ENCODE results near the gene SSX4.
"Not testable (repeated sequence)": the region's sequence is repeated elsewhere in the genome, so short reads cannot be mapped to it uniquely, and the experiment has no call there.

SSX4 gene, protein sequence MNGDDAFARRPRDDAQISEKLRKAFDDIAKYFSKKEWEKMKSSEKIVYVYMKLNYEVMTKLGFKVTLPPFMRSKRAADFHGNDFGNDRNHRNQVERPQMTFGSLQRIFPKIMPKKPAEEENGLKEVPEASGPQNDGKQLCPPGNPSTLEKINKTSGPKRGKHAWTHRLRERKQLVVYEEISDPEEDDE

DNA sequence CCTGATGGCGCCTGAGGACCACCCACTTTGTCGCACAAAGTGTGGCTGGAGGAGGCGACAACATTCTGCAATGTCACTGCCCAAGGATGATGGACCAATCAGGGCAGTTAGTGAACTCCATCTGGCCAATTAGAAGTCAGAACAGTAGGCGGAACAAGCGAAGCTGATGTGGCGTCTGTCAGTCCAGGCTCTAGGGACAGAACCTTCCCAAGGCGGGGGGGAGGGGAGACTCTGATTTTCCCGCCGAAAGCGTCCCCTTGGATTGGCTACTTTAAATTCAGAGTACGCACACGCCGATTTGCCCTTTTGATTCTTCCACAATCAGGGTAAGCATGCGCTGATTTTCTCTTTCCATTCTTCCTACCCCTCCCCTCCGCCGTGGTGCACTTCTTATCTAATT lies at the start of gene SSX4:
SSX4 (plus strand) TSS at position 301 of the 400 bp plus-strand sequence. CDS start 515 bp downstream, outside the sequence.
- DNase-seq: not testable (repeated sequence)

DNA sequence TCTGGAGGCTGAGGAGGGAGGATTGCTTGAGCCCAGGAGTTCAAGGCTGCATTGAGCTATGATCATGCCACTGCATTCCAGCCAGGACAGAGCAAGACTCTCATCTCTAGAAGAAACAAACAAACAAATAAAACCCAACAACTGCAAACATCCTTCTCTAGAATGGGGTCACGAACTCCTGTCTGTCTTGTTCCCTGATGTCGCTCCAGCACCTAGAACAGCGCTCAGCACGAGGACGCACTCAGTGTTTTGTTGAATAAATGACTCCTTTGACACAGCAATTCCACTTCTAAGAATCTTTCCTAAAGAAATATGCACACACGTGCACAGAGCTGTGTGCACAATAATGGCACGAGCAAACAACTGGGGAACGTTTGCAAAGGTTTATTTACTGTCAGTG lies 37.3 kb upstream of the SSX4 start:
- DNase-seq: not testable (repeated sequence)

DNA sequence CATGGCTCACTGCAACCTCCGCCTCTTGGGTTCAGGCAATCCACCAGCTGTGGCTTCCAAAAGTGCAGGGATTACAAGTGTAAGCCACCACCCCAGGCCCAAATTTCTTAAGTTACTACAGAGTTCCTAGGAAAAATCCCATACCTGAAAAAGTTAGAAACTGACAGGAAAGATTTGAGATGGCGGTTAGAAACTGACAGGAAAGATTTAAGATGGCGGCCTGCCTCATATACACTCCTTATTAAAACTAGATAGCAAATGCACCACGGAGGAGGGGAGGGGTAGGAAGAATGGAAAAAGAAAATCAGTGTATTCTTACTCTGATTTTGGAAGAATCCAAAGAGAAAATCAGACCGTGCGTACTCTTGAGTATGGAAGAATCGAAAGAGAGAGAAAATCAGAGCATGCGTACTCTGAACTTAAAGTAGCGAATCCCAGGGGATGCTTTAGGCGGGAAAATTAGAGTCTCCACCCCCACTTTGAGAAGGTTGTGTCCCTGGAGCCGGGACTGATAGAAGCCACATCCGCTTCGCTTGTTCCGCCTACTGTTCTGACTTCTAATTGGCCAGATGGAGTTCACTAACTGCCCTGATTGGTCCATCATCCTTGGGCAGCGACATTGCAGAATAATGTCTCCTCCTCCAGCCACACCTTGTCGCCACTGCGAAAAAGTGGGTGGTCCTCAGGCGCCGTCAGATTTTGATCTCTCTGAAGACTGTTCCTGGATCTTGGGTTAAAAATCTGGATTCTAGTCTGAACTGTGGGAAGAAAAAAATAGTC lies 26.8 kb upstream of the SSX4 start, which contains the start of gene SSX3:
SSX3 (minus strand) TSS at position 389 of the 780 bp plus-strand sequence. CDS start 1,454 bp downstream, outside the sequence.
- DNase-seq: not testable (repeated sequence)

DNA sequence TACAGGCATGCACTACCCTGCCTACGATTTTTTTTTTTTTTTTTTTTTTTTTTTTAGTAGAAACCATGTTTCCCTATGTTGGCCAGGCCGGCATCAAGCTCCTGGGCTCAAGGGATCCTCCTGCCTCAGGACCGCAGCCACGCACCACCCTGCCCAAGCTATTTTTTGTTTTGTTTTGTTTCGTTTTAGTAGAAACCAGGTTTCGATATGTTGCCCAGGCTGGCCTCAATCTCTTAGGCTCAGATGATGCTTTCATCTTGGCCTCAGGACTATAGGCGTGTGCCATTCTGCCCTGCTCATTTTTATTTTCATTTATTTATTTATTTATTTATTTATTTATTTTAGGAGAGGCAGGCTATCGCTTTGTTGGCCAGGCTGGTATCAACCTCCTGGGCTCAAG lies 25.7 kb upstream of the SSX4 start:
- no peak for DNase-seq

DNA sequence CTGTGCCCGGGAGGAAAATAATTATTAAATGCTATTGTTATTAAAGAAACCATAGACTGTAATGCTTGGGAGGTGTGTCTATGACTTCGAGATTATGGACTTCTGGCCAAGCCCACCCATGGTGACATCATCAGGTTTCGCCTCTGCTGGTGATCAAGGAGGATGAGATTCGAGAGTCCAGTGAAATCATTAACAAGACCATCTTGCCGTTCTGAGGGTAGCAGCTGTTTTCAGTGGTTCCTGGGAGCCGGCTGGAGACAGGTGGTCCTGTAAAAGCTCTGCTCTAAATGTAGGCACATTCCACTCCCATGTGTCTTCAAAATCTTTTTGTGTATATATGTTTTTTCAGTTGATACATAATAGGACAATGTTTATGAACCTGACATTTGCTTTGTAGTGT lies 24.1 kb upstream of the SSX4 start:
- not testable (repeated sequence) for DNase-seq

DNA sequence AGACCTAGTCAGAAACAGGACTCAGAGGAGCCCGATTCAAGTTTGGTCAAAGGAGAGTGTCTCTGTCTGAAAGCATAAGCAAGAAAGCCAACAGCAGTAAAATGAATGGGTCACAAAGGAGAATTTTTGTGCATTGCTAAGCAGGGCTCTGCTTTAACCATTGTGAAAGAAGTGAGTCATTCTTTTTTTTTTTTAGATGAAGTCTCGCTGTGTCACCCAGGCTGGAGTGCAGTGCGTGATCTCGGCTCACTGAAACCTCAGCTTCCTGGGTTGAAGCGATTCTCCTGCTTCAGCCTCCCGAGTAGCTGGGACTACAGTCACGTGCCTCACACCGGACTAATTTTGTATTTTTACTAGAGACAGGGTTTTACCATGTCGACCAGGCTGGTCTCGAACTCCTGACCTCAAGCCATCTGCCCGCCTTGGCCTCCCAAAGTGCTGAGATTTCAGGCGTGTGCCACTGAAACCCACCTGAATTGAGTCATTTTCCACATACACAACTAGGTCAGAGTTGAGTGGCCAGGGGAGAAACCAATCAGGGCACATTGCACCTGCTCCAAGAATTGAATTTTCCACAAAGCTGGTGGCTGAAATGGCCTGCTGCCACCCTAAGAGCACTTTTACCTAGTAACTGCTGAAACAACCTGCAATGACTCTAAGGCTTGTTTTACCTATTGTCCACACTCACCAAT lies 15.5 kb upstream of the SSX4 start:
- not testable (repeated sequence) for DNase-seq

DNA sequence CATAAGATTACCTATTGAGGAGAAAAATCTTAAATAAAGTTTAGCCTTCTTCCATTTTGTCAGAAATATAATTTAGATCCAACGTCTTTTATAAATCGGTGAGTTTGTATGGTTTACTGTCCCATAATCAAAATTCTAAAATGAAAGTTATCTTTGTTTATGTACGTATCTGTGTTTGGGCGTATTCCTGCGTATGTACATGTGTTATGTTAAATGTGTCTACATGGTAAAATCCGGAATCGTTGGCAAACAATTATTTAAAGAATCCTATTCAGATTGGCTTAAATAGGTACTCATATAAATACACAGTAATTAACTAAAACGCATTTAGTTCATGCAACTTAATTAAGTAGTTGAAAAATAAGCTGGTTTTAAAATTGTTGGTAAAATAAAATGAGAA lies 12.9 kb upstream of the SSX4 start:
- not testable (repeated sequence) for DNase-seq

DNA sequence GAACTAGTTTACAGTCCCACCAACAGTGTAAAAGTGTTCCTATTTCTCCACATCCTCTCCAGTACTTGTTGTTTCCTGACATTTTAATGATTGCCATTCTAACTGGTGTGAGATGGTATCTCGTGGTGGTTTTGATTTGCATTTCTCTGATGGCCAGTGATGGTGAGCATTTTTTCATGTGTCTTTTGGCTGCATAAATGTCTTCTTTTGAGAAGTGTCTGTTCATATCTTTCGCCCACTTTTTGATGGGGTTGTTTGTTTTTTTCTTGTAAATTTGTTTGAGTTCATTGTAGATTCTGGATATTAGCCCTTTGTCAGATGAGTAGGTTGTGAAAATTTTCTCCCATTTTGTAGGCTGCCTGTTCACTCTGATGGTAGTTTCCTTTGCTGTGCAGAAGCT lies 13.6 kb downstream of the SSX4 start:
- not testable (repeated sequence) for DNase-seq

DNA sequence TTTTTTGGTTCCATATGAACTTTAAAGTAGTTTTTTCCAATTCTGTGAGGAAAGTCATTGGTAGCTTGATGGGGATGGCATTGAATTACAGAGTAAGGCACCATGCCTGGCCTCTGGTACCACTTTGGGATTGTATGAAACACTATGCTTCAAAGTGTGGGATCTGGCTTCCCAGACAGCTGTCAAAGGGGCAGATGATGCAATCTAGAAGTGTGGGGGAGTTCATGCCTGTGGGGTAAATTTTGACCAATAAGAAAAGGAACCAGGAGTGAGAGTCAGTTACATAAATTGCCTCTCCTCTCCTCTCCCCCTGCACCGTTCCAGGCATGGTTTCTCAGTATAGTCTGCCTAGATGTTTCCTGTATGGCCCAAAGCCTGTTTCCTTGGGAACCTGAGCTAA lies 14.5 kb downstream of the SSX4 start:
- not testable (repeated sequence) for DNase-seq

DNA sequence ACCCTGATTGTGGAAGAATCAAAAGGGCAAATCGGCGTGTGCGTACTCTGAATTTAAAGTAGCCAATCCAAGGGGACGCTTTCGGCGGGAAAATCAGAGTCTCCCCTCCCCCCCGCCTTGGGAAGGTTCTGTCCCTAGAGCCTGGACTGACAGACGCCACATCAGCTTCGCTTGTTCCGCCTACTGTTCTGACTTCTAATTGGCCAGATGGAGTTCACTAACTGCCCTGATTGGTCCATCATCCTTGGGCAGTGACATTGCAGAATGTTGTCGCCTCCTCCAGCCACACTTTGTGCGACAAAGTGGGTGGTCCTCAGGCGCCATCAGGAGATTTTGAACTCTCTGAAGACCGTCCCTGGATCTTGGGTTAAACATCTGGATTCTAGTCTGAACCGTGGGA lies 28.5 kb downstream of the SSX4 start, which contains the start of gene SSX4B:
SSX4B (minus strand) TSS at position 101 of the 400 bp plus-strand sequence. CDS start 588 bp downstream, outside the sequence.
- DNase-seq: not testable (repeated sequence)

DNA sequence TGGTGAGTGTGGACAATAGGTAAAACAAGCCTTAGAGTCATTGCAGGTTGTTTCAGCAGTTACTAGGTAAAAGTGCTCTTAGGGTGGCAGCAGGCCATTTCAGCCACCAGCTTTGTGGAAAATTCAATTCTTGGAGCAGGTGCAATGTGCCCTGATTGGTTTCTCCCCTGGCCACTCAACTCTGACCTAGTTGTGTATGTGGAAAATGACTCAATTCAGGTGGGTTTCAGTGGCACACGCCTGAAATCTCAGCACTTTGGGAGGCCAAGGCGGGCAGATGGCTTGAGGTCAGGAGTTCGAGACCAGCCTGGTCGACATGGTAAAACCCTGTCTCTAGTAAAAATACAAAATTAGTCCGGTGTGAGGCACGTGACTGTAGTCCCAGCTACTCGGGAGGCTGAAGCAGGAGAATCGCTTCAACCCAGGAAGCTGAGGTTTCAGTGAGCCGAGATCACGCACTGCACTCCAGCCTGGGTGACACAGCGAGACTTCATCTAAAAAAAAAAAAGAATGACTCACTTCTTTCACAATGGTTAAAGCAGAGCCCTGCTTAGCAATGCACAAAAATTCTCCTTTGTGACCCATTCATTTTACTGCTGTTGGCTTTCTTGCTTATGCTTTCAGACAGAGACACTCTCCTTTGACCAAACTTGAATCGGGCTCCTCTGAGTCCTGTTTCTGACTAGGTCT lies 43.8 kb downstream of the SSX4 start:
- not testable (repeated sequence) for DNase-seq

DNA sequence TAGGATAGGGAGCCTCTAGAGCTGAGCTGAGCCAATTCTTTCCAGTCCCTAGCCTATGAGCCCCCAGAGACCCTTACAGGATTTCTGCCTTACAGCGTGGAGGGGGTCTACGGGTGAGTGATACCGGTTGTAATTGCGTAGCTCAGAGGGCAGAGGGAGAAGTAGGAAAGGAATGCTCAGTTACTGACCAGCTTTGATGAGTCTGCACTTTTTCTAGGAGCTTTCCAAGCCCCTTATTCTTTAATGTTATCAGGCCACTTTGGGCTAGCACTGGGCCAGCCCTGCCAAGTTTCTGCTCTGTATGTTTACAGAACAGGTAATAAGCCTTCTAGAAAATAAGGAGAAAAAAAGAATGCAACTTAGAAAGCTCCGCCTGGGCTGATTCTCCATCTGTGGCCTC lies 46.3 kb downstream of the SSX4 start:
- not testable (repeated sequence) for DNase-seq

DNA sequence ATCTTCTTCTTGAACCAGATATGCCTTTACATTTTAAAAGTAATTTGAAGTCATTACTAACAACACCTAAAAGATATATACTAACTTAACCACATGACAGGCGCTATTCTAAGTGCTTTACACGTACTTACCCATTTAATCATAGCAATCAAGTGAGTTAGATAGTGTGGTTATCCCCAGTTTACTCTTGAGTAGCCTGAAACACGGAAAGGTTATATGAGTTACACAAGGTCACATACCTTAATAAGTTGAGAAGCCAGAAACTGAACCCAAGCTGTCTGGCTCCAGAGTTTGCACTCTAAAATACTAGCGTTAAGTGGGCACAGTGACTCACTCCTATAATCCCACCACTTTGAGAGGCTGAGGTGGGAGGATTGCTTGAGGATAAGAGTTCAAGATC lies 46.8 kb downstream of the SSX4 start:
- DNase-seq: not testable (repeated sequence)

DNA sequence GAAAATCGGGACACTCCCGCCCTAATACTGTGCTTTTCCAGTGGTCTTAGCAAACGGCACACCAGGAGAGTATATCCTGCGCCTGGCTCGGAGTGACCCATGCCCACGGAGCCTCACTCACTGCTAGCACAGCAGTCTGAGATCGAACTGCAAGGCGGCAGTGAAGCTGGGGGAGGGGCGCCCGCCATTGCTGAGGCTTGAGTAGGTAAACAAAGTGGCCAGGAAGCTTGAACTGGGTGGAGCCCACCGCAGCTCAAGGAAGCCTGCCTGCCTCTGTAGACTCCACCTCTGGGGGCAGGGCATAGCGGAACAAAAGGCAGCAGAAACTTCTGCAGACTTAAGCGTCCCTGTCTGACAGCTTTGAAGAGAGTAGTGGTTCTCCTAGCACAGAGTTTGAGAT lies 50.4 kb downstream of the SSX4 start:
- DNase-seq: not testable (repeated sequence)

All from NCI-H2171 treated with DMSO at 0.1 percent for 48 hours (cell line).